Choroid plexus epithelial cell (primary cell): ENCODE measurements around the gene NRL.

Experiments
- DNase-seq: peaks from one replicate; pipeline ENCODE4 v3.0.0-alpha.2; 2010; ENCODE audit warnings: low read depth
- H3K4me3 ChIP-seq: 2 replicates; pipeline ENCODE4 v1.5.1; 2011; ENCODE audit warnings: low read depth, mild to moderate bottlenecking, control low read depth, low read length, moderate library complexity
- CTCF ChIP-seq: conservative IDR thresholded peaks from 2 replicates; pipeline ENCODE4 v1.5.1; 2011; ENCODE audit warnings: low read depth, mild to moderate bottlenecking, control low read depth, inconsistent platforms, low read length, moderate library complexity

Gene NRL

GRCh38 chr14:24075485-24076301, 39.1 kb downstream of the NRL start:
- no peak for TF ChIP-seq CTCF
- no peak for DNase-seq
- no peak overlapping the region for H3K4me3 ChIP-seq

- H3K4me3 ChIP-seq, result no peak overlapping the region
- no peak for DNase-seq
- no peak for TF ChIP-seq CTCF
These were observed 39.9 kb downstream of the NRL start for GRCh38 chr14:24074625-24075484.

GRCh38 chr14:24072881-24073877, 41.6 kb downstream of the NRL start:
- no peak for TF ChIP-seq CTCF
- H3K4me3 ChIP-seq, result no peak overlapping the region
- no peak for DNase-seq

GRCh38 chr14:24072436-24072835, 42.3 kb downstream of the NRL start:
- TF ChIP-seq CTCF, result no peak
- H3K4me3 ChIP-seq, result no peak overlapping the region
- no peak for DNase-seq

- no peak overlapping the region for H3K4me3 ChIP-seq
- no peak for TF ChIP-seq CTCF
- no peak for DNase-seq
These were observed 42.8 kb downstream of the NRL start for GRCh38 chr14:24071836-24072430.

GRCh38 chr14:24071144-24071697, 43.5 kb downstream of the NRL start, which contains the start of gene CPNE6:
Gene CPNE6 (plus strand): TSS chr14:24071562. CDS start chr14:24072937, 1,375 bp downstream.
- no peak for TF ChIP-seq CTCF
- no peak within 1 kb of the TSS for H3K4me3 ChIP-seq
- DNase-seq, result no peak
